Sigmoid colon (tissue), 7 donors: Measurements from ENCODE around the gene LIPH. TPM values are rescaled to one million over a fixed set of nuclear protein-coding genes. Genes with fewer than 3 reads are reported as not detected.

Experiments
- DNase-seq: peaks from one replicate; pipeline ENCODE4 v3.0.0-alpha.2; 2019
- H3K27ac ChIP-seq, 4 donors: fragments of 200-600 bp; sonication (generic); one replicate each; pipeline ENCODE4 v1.5.1; 2016 to 2019; ENCODE audit warnings: mild to moderate bottlenecking in 1 of 4
- H3K27me3 ChIP-seq, 3 donors: fragments of 200-600 bp; sonication (generic); one replicate each; pipeline ENCODE4 v1.5.1; 2019; ENCODE audit warnings: mild to moderate bottlenecking in 1 of 3
- H3K36me3 ChIP-seq, 4 donors: fragments of 200-600 bp; sonication (generic); one replicate each; pipeline ENCODE4 v1.5.1; 2016 to 2019
- H3K4me1 ChIP-seq, 4 donors: fragments of 200-600 bp; sonication (generic); one replicate each; pipeline ENCODE4 v1.5.1; 2017 to 2019
- H3K4me3 ChIP-seq, 4 donors: fragments of 200-600 bp; sonication (generic); one replicate each; pipeline ENCODE4 v1.5.1; 2017 to 2019; ENCODE audit warnings: mild to moderate bottlenecking in 2 of 4, moderate library complexity in 1 of 4
- H3K9me3 ChIP-seq, 4 donors: fragments of 200-600 bp in 3 of 4; sonication (generic) in 3 of 4; one replicate each; pipeline versions ENCODE4 v1.5.1 to v1.6.1; 2013 to 2019
- EP300 ChIP-seq, 4 donors: sonication (generic); formaldehyde crosslinking; IDR thresholded peaks; one replicate each; pipeline ENCODE4 v1.6.1; 2017; ENCODE audit warnings: antibody characterized with exemption in 4 of 4
- POLR2A ChIP-seq, 2 donors: fragments of 450-650 bp; IDR thresholded peaks; one replicate each; pipeline ENCODE4 v1.6.1; 2016; ENCODE audit warnings: antibody characterized with exemption in 2 of 2, mild to moderate bottlenecking in 2 of 2, moderate library complexity in 2 of 2
- POLR2AphosphoS5 ChIP-seq, 4 donors: sonication (generic); formaldehyde crosslinking; IDR thresholded peaks; one replicate each; pipeline ENCODE4 v1.6.1; 2017; ENCODE audit warnings: antibody characterized with exemption in 4 of 4
- WGBS, 2 donors: extraction: QIAGEN DNeasy Blood & Tissue Kit; methylation state at CpG; one replicate each; pipeline ENCODE4 v1.1.7; 2013; 5-methylcytosine and 5-hydroxymethylcytosine counted together
- intact Hi-C: fragments of 100-400 bp; cut with DNase I; formaldehyde crosslinking; loops from one replicate; pipeline ENCODE4 v1.15.1; 2023
- polyA plus RNA-seq, 3 donors: library from polyadenylated mRNA; stranded (reverse); fragments of 200-250 nt; gene quantifications; one replicate each; pipeline ENCODE4 v1.2.3, GENCODE V29; 2013
- total RNA-seq, 4 donors: library from RNA; depleted of rRNA; stranded (reverse); fragments of >200 nt; gene quantifications; one replicate each; pipeline ENCODE4 v1.1.0, GENCODE V29; 2016
- TF ChIP-seq, protein P1 (sequence below), 4 experiments: fragments of 450-650 bp in 3 of 4; fragments of 200-600 bp in 1 of 4; IDR thresholded peaks; one replicate each; pipeline ENCODE4 v1.5.1; 2016 to 2019; ENCODE audit warnings: antibody characterized with exemption in 4 of 4, mild to moderate bottlenecking in 3 of 4, moderate library complexity in 2 of 4
- donor health status: healthy with polysubstance abuse.
- donor health status: Bipolar disorder and iron deficiency.
- donor health status: healthy.

Gene LIPH
- total and polyA plus RNA-seq, 7 donors: 0.14 to 37.1 (median 16.2) TPM; not detected in 2

DNA sequence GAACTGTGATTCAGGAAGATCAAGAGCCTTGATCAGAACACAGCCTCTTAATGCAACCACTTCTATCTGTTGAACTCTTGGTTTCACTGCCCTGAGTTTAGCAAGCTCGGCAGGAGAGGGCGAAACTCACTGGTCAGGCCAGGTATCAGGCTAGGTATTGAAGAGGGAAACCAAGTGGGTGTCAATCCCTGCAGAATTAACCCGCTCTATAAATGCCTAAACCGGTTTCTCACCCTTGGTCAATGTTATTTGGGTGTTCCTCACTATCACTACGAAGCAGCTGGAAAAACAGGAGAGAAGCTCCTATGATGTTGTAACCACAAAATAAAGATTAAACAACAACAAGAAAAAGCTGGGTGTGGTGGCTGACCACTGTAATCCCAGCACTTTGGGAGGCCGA is 23.9 kb downstream of the LIPH start:
- WGBS, 2 donors: 87 to 91% methylated on average over 6 of the region's 6 CpGs
- no peak for DNase-seq
- H3K36me3 ChIP-seq: no peaks in the 10 kb centered on the region
- no peak overlapping the region for H3K4me3 ChIP-seq
- intact Hi-C loops: no loop called here
- H3K4me1 ChIP-seq: no peaks in the 10 kb centered on the region
- H3K27ac ChIP-seq: no peak overlapping the region
- peaks cover 0 to 4% (median 0%) of the 10 kb centered on the region in 3 donors for H3K27me3 ChIP-seq
- no peaks in the 10 kb centered on the region for H3K9me3 ChIP-seq
- TF ChIP-seq, protein P1, sequence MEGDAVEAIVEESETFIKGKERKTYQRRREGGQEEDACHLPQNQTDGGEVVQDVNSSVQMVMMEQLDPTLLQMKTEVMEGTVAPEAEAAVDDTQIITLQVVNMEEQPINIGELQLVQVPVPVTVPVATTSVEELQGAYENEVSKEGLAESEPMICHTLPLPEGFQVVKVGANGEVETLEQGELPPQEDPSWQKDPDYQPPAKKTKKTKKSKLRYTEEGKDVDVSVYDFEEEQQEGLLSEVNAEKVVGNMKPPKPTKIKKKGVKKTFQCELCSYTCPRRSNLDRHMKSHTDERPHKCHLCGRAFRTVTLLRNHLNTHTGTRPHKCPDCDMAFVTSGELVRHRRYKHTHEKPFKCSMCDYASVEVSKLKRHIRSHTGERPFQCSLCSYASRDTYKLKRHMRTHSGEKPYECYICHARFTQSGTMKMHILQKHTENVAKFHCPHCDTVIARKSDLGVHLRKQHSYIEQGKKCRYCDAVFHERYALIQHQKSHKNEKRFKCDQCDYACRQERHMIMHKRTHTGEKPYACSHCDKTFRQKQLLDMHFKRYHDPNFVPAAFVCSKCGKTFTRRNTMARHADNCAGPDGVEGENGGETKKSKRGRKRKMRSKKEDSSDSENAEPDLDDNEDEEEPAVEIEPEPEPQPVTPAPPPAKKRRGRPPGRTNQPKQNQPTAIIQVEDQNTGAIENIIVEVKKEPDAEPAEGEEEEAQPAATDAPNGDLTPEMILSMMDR (IDR thresholded peaks at IDR 0.05): no peak
- TF ChIP-seq EP300 (IDR thresholded peaks at IDR 0.05): no peak

DNA sequence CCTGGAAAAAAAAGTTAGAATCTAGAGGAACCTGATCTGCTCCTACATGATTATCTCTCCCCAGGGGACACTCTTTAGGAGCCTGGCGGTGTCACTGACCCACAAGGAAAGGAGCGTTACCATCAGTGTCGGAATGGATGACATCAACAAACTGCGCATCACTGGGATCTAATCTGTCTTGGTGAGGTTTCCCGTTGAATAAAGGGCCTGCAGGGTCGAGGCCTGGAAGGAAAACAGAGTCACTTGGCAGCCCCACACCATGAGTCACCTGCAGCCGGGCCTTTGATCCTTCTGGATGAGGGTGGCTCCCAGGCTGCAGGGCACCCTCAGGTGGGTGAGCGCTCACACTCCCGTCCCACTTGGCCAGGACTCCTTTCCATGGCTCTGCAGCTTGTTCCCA is 25.0 kb downstream of the LIPH start:
- TF ChIP-seq EP300 (IDR thresholded peaks at IDR 0.05): no peak
- Histone ChIP-seq H3K9me3 (no peaks in the 10 kb centered on the region), H3K27me3 (peaks cover 0 to 4% (median 0%) of the 10 kb centered on the region in 3 donors), H3K27ac (no peak overlapping the region), H3K36me3 (no peaks in the 10 kb centered on the region), H3K4me3 (no peak overlapping the region), H3K4me1 (no peaks in the 10 kb centered on the region)
- 83 to 88% methylated on average over 9 of the region's 9 CpGs for WGBS, 2 donors
- no peak for DNase-seq
- intact Hi-C loops: no loop called here

DNA sequence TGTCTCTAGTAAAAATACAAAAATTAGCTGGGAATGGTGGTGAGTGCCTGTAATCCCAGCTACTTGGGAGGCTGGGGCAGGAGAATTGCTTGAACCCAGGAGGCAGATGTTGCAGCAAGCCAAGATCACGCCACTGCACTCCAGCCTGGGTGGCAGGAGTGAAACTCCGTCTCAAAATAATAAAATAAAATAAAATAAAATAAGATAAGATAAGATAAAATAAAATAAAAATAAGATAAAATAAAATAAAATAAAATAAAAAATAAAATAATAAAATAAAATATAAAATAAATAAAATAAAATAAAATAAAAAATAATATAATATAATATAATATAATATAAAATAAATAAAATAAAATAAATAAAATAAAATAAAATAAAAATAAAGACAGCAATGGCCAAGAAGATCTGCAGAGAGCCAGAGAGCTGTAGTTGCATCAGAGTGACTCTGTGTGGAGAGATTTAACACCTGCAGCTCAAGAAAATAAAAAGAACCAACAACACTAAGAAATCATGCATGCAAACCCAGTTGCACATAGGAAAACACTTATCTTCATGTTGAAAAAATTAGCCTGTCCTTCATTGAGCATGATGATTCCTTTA is 25.9 kb downstream of the LIPH start:
- WGBS, 2 donors: 79 to 93% methylated on average over 2 of the region's 2 CpGs
- intact Hi-C loops: no loop called here
- H3K27me3 ChIP-seq: peaks cover 0 to 4% (median 0%) of the 10 kb centered on the region in 3 donors
- H3K9me3 ChIP-seq: no peaks in the 10 kb centered on the region
- no peak for DNase-seq
- TF ChIP-seq POLR2A (IDR thresholded peaks at IDR 0.05) (no peak), POLR2AphosphoS5 (IDR thresholded peaks at IDR 0.05) (no peak), EP300 (IDR thresholded peaks at IDR 0.05) (no peak)
- TF ChIP-seq, protein P1 (IDR thresholded peaks at IDR 0.05): no peak
- H3K4me1 ChIP-seq: no peaks in the 10 kb centered on the region
- no peaks in the 10 kb centered on the region for H3K36me3 ChIP-seq
- H3K27ac ChIP-seq: no peak overlapping the region
- H3K4me3 ChIP-seq: no peak overlapping the region

DNA sequence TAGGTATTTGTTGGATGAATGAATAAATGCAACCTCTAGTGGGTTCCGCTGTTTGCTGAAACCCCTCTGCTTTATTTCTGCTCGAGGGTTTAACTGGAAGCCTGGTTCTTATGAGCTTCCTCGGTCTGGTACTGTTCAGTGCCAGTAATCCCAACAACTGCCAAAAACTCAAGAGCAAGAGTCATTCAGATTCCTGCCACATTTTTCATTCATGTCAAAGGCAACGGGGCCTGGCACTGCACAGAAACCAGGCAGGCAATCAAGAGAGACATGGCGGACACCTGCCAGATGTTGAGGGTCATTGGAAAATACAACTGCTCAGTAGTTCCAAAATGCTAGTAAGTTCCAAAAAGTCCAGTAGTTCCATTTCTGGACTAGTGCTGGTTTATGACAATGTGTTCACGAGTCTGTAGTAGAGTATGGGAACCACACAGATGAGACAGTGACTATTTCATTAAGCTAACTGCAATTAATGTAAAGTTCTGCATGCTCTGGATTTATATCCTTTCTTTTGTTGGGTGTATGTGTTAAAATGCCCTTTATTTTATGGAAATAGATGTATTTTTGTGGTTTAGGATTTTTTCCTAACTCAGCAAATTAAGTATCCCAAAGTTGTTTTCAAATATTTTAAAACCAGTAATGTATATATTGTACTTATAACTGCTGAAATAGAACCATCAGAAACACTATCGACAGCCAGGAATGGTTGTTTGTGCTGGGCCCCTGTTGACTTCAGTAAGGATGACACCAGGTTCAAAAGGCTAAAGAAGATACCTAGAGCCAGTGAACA is 30.8 kb downstream of the LIPH start:
- no peak overlapping the region for H3K27ac ChIP-seq
- peaks cover 0 to 4% (median 3%) of the 10 kb centered on the region in 3 donors for H3K27me3 ChIP-seq
- no peak for DNase-seq
- 91 to 96% methylated on average over 7 of the region's 7 CpGs for WGBS, 2 donors
- H3K4me1 ChIP-seq: no peaks in the 10 kb centered on the region
- no peak overlapping the region for H3K4me3 ChIP-seq
- intact Hi-C loops: no loop called here
- no peaks in the 10 kb centered on the region for H3K36me3 ChIP-seq
- TF ChIP-seq, protein P1 (IDR thresholded peaks at IDR 0.05): no peak
- TF ChIP-seq EP300 (IDR thresholded peaks at IDR 0.05) (no peak), POLR2AphosphoS5 (IDR thresholded peaks at IDR 0.05) (no peak), POLR2A (IDR thresholded peaks at IDR 0.05) (no peak)
- H3K9me3 ChIP-seq: no peaks in the 10 kb centered on the region

DNA sequence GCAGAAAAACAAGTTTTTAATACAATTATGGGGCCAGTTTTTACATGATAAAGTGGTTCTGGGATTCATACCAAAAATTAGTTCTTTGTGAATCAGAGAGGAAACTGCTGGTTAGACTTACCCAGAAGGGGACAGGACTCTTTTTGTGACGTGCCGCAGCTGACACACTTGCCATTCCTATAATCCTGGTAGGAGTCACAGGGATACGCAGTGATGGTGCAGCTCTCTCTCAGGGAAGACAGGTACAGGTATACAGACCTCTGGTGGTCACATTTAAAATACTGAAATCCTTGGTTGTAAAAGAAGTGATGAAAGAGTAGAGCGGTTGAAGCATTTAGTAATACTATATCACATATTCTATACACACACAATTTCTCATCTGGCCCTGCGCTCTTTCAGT is 33.4 kb downstream of the LIPH start:
- Histone ChIP-seq H3K27me3 (peaks cover 0 to 3% (median 0%) of the 10 kb centered on the region in 3 donors), H3K4me3 (no peak overlapping the region), H3K9me3 (no peaks in the 10 kb centered on the region), H3K36me3 (no peaks in the 10 kb centered on the region), H3K27ac (no peak overlapping the region), H3K4me1 (no peaks in the 10 kb centered on the region)
- DNase-seq: no peak
- WGBS, 2 donors: 89 to 92% methylated on average over 5 of the region's 5 CpGs
- intact Hi-C loops: no loop called here
- TF ChIP-seq EP300 (IDR thresholded peaks at IDR 0.05) (no peak), POLR2AphosphoS5 (IDR thresholded peaks at IDR 0.05) (no peak), POLR2A (IDR thresholded peaks at IDR 0.05) (no peak)
- TF ChIP-seq, protein P1 (IDR thresholded peaks at IDR 0.05): no peak
